PFSK-1 (cell line): Measurements from ENCODE around the gene CDH8.

ENCODE experiments used
- FOXP2 ChIP-seq: optimal IDR thresholded peaks from 2 replicates; pipeline ENCODE3; 2011; ENCODE audit warnings: borderline replicate concordance, control low read depth, inconsistent platforms; ENCODE audit not compliant: insufficient read depth; ENCODE audit errors: extremely low read length, extremely low read depth
- POLR2AphosphoS5 ChIP-seq: IDR thresholded peaks from 2 replicates; pipeline ENCODE4 v1.6.1; 2012; ENCODE audit warnings: low read depth, mild to moderate bottlenecking, control low read depth, low read length, moderate library complexity
- REST ChIP-seq, 2 experiments: IDR thresholded peaks; 2 replicates each; pipeline versions ENCODE4 v1.6.1 to v1.8.0; 2011 to 2012; ENCODE audit warnings: low read depth in 2 of 2, low read length in 2 of 2, control low read depth in 1 of 2, inconsistent platforms in 1 of 2, mild to moderate bottlenecking in 1 of 2, moderate library complexity in 1 of 2; ENCODE audit not compliant: insufficient read depth in 1 of 2
- SIN3A ChIP-seq: IDR thresholded peaks from 2 replicates; pipeline ENCODE4 v1.6.1; 2012; ENCODE audit warnings: mild to moderate bottlenecking, low read length, moderate library complexity, borderline replicate concordance; ENCODE audit not compliant: insufficient read depth
- TAF1 ChIP-seq: IDR thresholded peaks from 2 replicates; pipeline ENCODE4 v1.6.1; 2012; ENCODE audit warnings: low read length, control low read depth, borderline replicate concordance; ENCODE audit not compliant: insufficient read depth

CDH8 gene

GRCh38 chr16:61721544-61721943 is 314.7 kb downstream of the CDH8 start:
- no peak for TF ChIP-seq SIN3A
- TF ChIP-seq TAF1 = no peak
- no peak for TF ChIP-seq REST (IDR thresholded peaks at IDR 0.05; ENCODE audit: insufficient read depth in 1 of 2, low read depth in 2 of 2, low read length in 2 of 2)
- TF ChIP-seq FOXP2 = no peak
- TF ChIP-seq POLR2AphosphoS5 = no peak

GRCh38 chr16:61715393-61715792 is 320.8 kb downstream of the CDH8 start:
- TF ChIP-seq POLR2AphosphoS5 = no peak
- no peak for TF ChIP-seq SIN3A
- TF ChIP-seq FOXP2 = no peak

- TF ChIP-seq POLR2AphosphoS5 = no peak
- no peak for TF ChIP-seq FOXP2
- no peak for TF ChIP-seq TAF1
- TF ChIP-seq SIN3A = no peak
- TF ChIP-seq REST (IDR thresholded peaks at IDR 0.05; ENCODE audit: insufficient read depth in 1 of 2, low read depth in 2 of 2, low read length in 2 of 2) = no peak
Measured at GRCh38 chr16:61713787-61714186, 322.5 kb downstream of the CDH8 start.

GRCh38 chr16:61684541-61684940 is 351.7 kb downstream of the CDH8 start:
- TF ChIP-seq REST (IDR thresholded peaks at IDR 0.05; ENCODE audit: insufficient read depth in 1 of 2, low read depth in 2 of 2, low read length in 2 of 2) (no peak), FOXP2 (no peak), SIN3A (no peak), TAF1 (no peak), POLR2AphosphoS5 (no peak)

GRCh38 chr16:61681673-61682072 is 354.6 kb downstream of the CDH8 start:
- TF ChIP-seq SIN3A (no peak), TAF1 (no peak)

- TF ChIP-seq TAF1 (no peak), SIN3A (no peak), REST (IDR thresholded peaks at IDR 0.05; ENCODE audit: insufficient read depth in 1 of 2, low read depth in 2 of 2, low read length in 2 of 2) (no peak), FOXP2 (no peak), POLR2AphosphoS5 (no peak)
Measured at GRCh38 chr16:61681124-61681523, 355.1 kb downstream of the CDH8 start.
